Dedifferentiated amniotic fluid mesenchymal stem cell (primary cell): ENCODE measurements around the gene BBS1.
"Not testable (repeated sequence)": the region's sequence is repeated elsewhere in the genome, so short reads cannot be mapped to it uniquely, and the experiment has no call there.

Experiments used
- DNase-seq: peaks from one replicate; pipeline ENCODE4 v3.0.0-alpha.2; 2016; ENCODE audit errors: extremely low spot score

Gene BBS1

GRCh38 chr11:66524304-66525040 lies 14.0 kb downstream of the BBS1 start:
- no peak for DNase-seq

DNA sequence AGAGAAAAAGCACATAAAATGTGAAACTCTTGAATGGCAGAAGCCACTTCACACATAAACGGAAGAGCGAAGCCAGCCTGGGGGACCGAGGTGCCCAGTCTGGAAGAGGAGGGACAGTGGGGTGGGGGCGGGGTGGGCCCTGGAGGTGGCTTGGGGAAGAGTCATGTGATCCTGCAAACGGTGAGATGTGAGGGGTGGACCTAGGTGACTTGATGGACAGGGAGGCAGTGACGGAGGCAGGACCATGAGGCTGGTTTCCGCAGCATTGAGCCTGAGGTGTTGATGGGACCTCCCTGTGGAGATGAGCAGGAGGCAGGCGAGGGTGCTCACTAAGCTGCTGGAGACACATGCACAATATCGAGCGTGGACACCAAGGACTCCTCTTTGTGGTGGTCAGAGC lies 18.6 kb downstream of the BBS1 start:
- no peak for DNase-seq

- DNase-seq, result no peak
These were observed 19.2 kb downstream of the BBS1 start for GRCh38 chr11:66529655-66530054.

- DNase-seq, result peak; percentile 4
These were observed 20.7 kb downstream of the BBS1 start for GRCh38 chr11:66530927-66531709.

GRCh38 chr11:66531841-66532240 lies 21.4 kb downstream of the BBS1 start:
- no peak for DNase-seq

DNA sequence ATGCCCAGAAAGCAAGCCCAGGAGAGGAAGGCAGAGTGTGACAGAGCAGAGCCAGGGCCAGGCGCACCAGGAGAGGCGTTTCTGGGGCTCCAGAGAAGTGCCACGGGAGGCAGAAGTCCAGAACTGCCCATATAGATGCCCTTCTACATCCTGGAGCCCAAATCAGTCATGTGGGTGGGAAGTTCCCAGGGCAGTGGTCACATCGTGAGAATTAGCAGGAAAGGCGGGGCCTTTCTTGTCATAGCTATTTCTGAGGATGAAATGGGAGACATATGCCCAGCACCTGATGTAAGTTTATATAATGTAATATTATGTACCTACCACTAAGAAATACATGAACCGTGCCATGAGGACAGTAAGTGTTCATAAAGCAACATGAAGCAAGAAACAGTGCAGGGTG lies 22.3 kb downstream of the BBS1 start:
- no peak for DNase-seq

GRCh38 chr11:66539170-66539869 lies 28.9 kb downstream of the BBS1 start:
- DNase-seq, result no peak

DNA sequence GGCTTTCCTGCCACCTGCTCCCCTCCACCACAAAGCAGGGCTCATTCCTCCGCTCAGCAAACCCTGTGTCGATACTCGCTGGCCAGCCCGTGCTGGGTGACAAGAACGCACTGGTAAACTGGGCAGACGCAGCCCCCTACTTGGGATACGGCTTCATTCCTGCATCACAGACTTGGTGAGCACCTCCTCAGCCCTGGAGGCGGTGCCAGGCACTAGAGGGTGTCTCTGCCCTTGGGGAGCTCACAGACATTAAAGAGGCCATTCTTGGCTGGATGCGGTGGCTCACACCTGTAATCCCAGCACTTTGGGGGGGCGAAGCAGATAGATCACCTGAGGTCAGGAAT lies 29.4 kb downstream of the BBS1 start:
- no peak for DNase-seq

DNA sequence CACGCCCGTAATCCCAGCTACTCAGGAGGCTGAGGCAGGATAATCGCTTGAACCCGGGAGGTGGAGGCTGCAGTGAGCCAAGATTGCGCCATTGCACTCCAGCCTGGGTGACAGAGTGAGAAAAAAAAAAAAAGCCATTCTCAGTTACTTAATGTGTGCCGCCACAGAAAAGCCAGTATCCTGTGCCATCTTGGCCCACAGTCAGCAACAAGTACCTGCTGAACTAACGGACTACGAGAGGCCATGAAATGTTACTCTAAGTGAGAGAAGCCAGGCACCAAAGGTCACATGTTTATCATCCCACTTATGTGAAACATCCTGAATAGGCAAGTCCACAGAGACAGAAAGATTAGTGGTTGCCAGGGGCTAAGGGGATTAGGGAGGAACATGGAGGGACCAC lies 30.2 kb downstream of the BBS1 start:
- not testable (repeated sequence) for DNase-seq

DNA sequence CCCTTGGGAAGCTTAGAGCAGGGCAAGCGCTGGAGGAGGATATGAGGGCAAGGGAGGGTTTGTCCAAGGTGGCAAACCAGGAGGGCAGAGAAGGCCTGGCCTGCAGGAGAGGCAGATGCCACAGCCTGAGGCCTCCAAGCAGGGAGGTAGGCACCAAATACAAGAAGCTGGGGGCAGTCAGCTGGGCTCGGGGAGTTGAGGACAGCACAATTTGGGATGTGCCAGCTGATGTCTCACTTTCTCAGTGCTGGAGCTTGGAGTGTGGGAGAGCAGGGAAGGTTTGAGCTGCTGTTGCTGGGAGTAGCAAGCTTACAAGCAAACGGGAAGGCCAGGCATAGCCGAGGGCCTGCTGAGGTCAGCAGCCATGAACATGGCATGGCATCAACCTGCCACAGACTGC lies 31.5 kb downstream of the BBS1 start:
- no peak for DNase-seq

- DNase-seq, result peak; percentile 21
These were observed 31.9 kb downstream of the BBS1 start for GRCh38 chr11:66542362-66542761.

DNA sequence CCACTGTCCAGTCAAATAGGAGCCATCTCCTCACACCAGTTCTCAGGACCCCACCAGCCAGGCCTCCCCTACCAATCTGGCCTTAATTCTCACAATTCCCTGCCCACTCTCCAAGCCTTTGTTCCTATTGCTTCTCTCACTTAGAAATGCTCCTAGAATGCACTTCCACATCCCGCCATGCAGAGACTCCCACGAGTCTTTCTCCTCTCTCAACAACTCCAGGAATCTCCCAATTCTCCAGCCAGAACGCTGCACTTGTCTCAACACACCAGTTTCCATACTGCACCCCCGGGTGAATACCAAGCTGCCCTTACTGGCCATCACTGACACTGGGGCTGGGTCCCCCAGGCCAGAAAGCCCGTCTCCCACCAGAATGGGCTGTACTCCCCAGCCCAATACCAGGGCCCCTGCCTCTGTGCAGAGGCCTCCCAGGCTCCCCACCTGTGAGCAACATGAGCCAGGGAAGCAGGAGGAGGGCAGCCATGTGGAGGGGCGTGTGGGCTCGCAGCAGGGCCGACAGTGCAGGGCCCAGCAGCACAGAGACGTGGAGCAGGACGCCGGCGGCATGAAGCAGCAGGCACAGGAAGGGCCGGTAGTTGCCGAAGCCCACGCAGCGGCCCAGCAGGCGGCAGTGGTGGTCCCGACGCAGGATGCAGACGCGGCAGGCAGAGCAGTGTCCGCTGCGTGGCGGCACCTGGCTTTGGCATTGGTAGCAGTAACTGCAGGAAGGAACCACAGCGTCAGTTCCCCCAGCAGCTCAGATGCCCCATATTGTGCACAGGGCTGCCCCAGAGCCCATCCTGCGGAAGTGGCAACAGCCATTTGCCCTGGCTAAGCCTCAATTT lies 33.0 kb downstream of the BBS1 start:
- no peak for DNase-seq

DNA sequence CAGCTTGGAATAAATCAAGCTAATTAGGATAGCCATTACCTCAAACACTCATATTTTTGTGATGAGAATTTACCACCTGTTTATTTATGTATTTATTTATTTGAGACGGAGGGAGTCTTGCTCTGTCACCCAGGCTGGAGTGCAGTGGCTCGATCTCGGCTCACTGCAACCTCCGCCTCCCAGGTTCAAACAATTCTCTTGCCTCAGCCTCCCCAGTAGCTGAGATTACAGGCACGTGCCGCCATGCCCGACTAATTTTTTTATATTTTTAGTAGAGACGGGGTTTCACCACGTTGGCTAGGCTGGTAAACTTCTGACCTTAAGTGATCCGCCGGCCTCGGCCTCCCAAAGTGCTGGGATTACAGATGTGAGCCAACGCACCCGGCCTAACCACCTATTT lies 34.5 kb downstream of the BBS1 start:
- not testable (repeated sequence) for DNase-seq

GRCh38 chr11:66545701-66546367 lies 35.4 kb downstream of the BBS1 start, which contains the start of gene ZDHHC24:
ZDHHC24 (minus strand) TSS chr11:66546048; CDS start chr11:66546003, 45 bp downstream.
- peak; percentile 96 for DNase-seq

- no peak for DNase-seq
These were observed 36.0 kb downstream of the BBS1 start, which contains the start of gene ACTN3 for GRCh38 chr11:66546368-66546965. ACTN3 (plus strand) TSS chr11:66546903; CDS start chr11:66546938, 35 bp downstream.

DNA sequence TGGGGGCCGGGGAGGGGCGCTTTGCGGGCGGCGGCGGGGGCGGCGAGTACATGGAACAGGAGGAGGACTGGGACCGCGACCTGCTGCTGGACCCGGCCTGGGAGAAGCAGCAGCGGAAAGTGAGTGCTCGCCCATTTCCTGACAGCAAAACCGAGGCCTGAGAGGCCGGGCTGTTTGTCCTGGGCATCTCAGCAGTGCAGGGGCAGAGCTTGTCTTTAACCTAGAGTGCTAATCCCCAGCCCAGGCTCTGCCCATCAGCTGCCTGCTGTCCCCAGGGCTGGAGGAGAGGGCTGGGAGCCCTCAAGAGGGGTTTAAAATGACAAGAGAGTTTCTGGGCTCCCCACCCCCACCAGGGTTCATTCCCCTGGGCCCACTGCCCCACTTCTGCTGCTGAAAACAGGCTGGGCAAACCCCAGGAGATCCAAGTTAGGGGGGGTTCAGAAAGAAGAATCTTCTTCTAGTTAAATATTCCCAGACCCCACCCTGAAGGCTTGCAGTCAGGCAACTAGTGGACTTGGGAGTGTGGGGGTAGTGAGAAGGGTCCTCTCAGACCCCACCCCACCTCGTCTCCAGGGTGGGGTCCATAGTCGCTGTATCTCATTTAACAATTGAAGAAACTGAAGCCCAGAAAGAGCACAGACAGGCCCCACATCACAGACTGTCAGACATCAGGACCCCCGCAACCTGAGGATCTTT lies 36.7 kb downstream of the BBS1 start:
- no peak for DNase-seq

DNA sequence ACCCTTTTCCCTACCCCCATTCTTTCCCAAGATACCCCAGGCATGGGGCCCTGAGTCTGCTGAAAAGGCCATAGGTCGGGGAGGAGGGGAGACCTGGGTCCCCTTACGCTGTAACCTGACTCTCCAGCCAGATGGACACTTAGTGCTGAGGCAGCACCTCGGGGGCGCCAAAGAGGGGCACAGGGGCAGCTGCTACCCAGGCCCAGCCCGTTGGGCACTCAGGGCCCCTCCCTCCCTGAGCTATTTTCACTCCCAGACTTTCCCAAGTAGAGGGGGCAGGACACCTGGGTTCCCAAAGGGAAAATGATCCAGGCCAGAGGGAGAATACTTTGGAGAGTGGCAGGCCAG lies 37.2 kb downstream of the BBS1 start:
- DNase-seq, result no peak

GRCh38 chr11:66548041-66548440 lies 37.6 kb downstream of the BBS1 start:
- DNase-seq, result no peak

GRCh38 chr11:66548774-66549630 lies 38.6 kb downstream of the BBS1 start:
- no peak for DNase-seq
